ENCODE measurements around the gene RBM6.

- TF ChIP-seq CTCF (IDR thresholded peaks at IDR 0.05), result no peak
- no peak for TF ChIP-seq POLR2A (IDR thresholded peaks at IDR 0.05)
These were observed 28.4 kb downstream of the RBM6 start for GRCh38 chr3:49968346-49968745.

Data from tibial nerve (tissue), 3 donors.